Choroid plexus epithelial cell (primary cell): ENCODE measurements around the gene CTSD.
"Not testable (repeated sequence)": the region's sequence is repeated elsewhere in the genome, so short reads cannot be mapped to it uniquely, and the experiment has no call there.

Source experiments
- DNase-seq: peaks from one replicate; pipeline ENCODE4 v3.0.0-alpha.2; 2010; ENCODE audit warnings: low read depth
- H3K4me3 ChIP-seq: 2 replicates; pipeline ENCODE4 v1.5.1; 2011; ENCODE audit warnings: low read depth, mild to moderate bottlenecking, control low read depth, low read length, moderate library complexity
- CTCF ChIP-seq: conservative IDR thresholded peaks from 2 replicates; pipeline ENCODE4 v1.5.1; 2011; ENCODE audit warnings: low read depth, mild to moderate bottlenecking, control low read depth, inconsistent platforms, low read length, moderate library complexity

CTSD gene

GRCh38 chr11:1763796-1764661 lies at the start of gene CTSD:
Gene CTSD (minus strand): TSS chr11:1763927. CDS start chr11:1763859, 68 bp downstream.
- TF ChIP-seq CTCF: no peak
- peak within 1 kb of the TSS; percentile 91 for H3K4me3 ChIP-seq
- DNase-seq: peak; percentile 80

GRCh38 chr11:1813356-1813755 lies 49.6 kb upstream of the CTSD start:
- H3K4me3 ChIP-seq: not testable (repeated sequence)

GRCh38 chr11:1812801-1813200 lies 49.1 kb upstream of the CTSD start:
- no peak for DNase-seq
- no peak overlapping the region for H3K4me3 ChIP-seq
- no peak for TF ChIP-seq CTCF

More at GRCh38 chr11:1813356-1813755, 49.6 kb upstream of the CTSD start:
- DNase-seq: not testable (repeated sequence)

GRCh38 chr11:1812274-1812673 lies 48.5 kb upstream of the CTSD start:
- no peak overlapping the region for H3K4me3 ChIP-seq
- TF ChIP-seq CTCF: no peak

GRCh38 chr11:1810761-1811160 lies 47.0 kb upstream of the CTSD start:
- no peak for DNase-seq
- no peak overlapping the region for H3K4me3 ChIP-seq
- no peak for TF ChIP-seq CTCF

More at GRCh38 chr11:1812274-1812673, 48.5 kb upstream of the CTSD start:
- no peak for DNase-seq

- peak; percentile 10 for TF ChIP-seq CTCF
- no peak for DNase-seq
- H3K4me3 ChIP-seq: no peak overlapping the region
Measured at GRCh38 chr11:1807264-1807995, 43.7 kb upstream of the CTSD start.

GRCh38 chr11:1805525-1805924 lies 41.8 kb upstream of the CTSD start:
- DNase-seq: no peak
- H3K4me3 ChIP-seq: no peak overlapping the region
- TF ChIP-seq CTCF: no peak

- DNase-seq, H3K4me3 ChIP-seq: not testable (repeated sequence)
Measured at GRCh38 chr11:1803835-1804519, 40.2 kb upstream of the CTSD start.
